Suprapubic skin (tissue), 4 donors: ENCODE data around the gene MTA3. TPM values are rescaled to one million over a fixed set of nuclear protein-coding genes. Genes with fewer than 3 reads are reported as not detected.

Source experiments
- DNase-seq, 2 donors: peaks; one replicate each; pipeline ENCODE4 v3.0.0-alpha.2; 2019; ENCODE audit warnings: low spot score in 2 of 2
- H3K27ac ChIP-seq: fragments of 200-600 bp; sonication (generic); one replicate; pipeline ENCODE4 v1.5.1; 2019
- H3K27me3 ChIP-seq: fragments of 200-600 bp; sonication (generic); one replicate; pipeline ENCODE4 v1.5.1; 2019
- H3K36me3 ChIP-seq: fragments of 200-600 bp; sonication (generic); one replicate; pipeline ENCODE4 v1.5.1; 2019
- H3K4me1 ChIP-seq: fragments of 200-600 bp; sonication (generic); one replicate; pipeline ENCODE4 v1.5.1; 2019
- H3K4me3 ChIP-seq: fragments of 200-600 bp; sonication (generic); one replicate; pipeline ENCODE4 v1.5.1; 2019; ENCODE audit warnings: mild to moderate bottlenecking
- H3K9me3 ChIP-seq: fragments of 200-600 bp; sonication (generic); one replicate; pipeline ENCODE4 v1.5.1; 2019
- CTCF ChIP-seq, 2 donors: fragments of 200-600 bp in 1 of 2; fragments of 450-650 bp in 1 of 2; sonication (generic) in 1 of 2; IDR thresholded peaks; one replicate each; pipeline ENCODE4 v1.5.1; 2016 to 2019; ENCODE audit warnings: antibody characterized with exemption in 2 of 2, mild to moderate bottlenecking in 1 of 2, moderate library complexity in 1 of 2
- EP300 ChIP-seq: sonication (generic); formaldehyde crosslinking; IDR thresholded peaks from one replicate; pipeline ENCODE4 v1.6.1; 2017; ENCODE audit warnings: antibody characterized with exemption
- POLR2A ChIP-seq, 2 donors: fragments of 450-650 bp; IDR thresholded peaks; one replicate each; pipeline ENCODE4 v1.6.1; 2017; ENCODE audit warnings: antibody characterized with exemption in 2 of 2, mild to moderate bottlenecking in 2 of 2, moderate library complexity in 2 of 2
- POLR2AphosphoS5 ChIP-seq, 3 donors: sonication (generic); formaldehyde crosslinking; IDR thresholded peaks; one replicate each; pipeline ENCODE4 v1.6.1; 2017; ENCODE audit warnings: antibody characterized with exemption in 3 of 3
- WGBS: methylation state at CpG from one replicate; pipeline ENCODE4 v1.1.5; 2018; 5-methylcytosine and 5-hydroxymethylcytosine counted together
- total RNA-seq, 4 donors: library from RNA; depleted of rRNA; stranded (reverse); fragments of >200 nt; gene quantifications; one replicate each; pipeline ENCODE4 v1.1.0, GENCODE V29; 2016

MTA3 gene
- total RNA-seq, 4 donors from 2014 or later = 29.6 to 81.9 (median 30.3) TPM

GRCh38 chr2:42651057-42651456 lies 82.6 kb downstream of the MTA3 start:
- 95% methylated on average over 1 of the region's 1 CpG for WGBS
- TF ChIP-seq CTCF (IDR thresholded peaks at IDR 0.05) = no peak
- no peaks in the 10 kb centered on the region for H3K9me3 ChIP-seq
- DNase-seq = no peak
- no peaks in the 10 kb centered on the region for H3K4me1 ChIP-seq
- H3K4me3 ChIP-seq = no peak overlapping the region
- no peak overlapping the region for H3K27ac ChIP-seq
- H3K36me3 ChIP-seq = peaks cover 16% of the 10 kb centered on the region
- H3K27me3 ChIP-seq = no peaks in the 10 kb centered on the region

DNA sequence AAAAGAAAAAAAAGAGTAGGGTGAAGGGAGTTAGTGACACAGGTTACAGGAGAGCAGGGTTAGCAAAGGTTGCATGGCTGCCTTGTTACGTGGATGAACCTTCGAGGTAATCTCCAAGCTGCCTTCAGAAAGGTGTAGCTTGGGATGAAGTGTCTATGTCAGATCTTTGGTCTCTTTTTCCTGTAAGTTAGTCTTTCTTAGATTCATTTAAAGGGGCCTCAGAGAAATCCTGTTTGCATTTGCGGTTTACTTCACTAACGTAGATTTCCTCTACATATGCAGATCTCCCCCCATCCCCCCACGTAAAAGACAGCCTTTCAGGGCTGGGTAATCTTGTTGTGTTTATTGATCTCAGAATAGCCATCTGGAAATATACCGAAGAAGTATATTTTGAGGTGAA lies 83.7 kb downstream of the MTA3 start:
- H3K27me3 ChIP-seq = no peaks in the 10 kb centered on the region

DNA sequence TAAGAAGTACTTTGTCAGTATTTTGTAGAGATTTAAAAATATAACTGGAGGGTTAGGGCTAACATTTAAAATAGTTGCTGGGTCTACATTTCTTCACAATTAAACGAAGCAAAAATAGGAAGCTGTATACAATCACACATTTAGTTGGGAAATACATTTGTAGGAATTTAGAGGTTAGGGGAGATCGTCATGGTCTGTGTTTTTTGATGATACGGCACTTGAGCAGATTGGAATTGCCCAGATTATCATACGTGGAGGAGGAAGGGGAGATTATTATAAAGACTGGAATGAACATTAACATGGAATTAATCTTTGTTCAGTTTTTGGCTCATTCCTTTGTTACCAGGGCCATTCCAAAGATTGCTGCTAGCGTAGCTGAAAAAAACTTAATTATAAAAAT lies 84.6 kb downstream of the MTA3 start:
- DNase-seq = no peak
- Histone ChIP-seq H3K27ac (no peak overlapping the region), H3K9me3 (no peaks in the 10 kb centered on the region), H3K4me1 (no peaks in the 10 kb centered on the region), H3K4me3 (no peak overlapping the region), H3K36me3 (peaks cover 8% of the 10 kb centered on the region), H3K27me3 (no peaks in the 10 kb centered on the region)
- 83% methylated on average over 5 of the region's 5 CpGs for WGBS
- no peak for TF ChIP-seq CTCF (IDR thresholded peaks at IDR 0.05)
- TF ChIP-seq POLR2AphosphoS5 (IDR thresholded peaks at IDR 0.05) = no peak
- TF ChIP-seq POLR2A (IDR thresholded peaks at IDR 0.05) = no peak
- TF ChIP-seq EP300 = no peak

More for the DNA sequence above, 83.7 kb downstream of the MTA3 start:
- no peak overlapping the region for H3K27ac ChIP-seq
- no peak for DNase-seq
- whole genome bisulfite sequencing = 95% methylated on average over 6 of the region's 6 CpGs
- peaks cover 8% of the 10 kb centered on the region for H3K36me3 ChIP-seq
- TF ChIP-seq EP300 = no peak
- no peak for TF ChIP-seq POLR2AphosphoS5 (IDR thresholded peaks at IDR 0.05)
- TF ChIP-seq POLR2A (IDR thresholded peaks at IDR 0.05) = no peak
- no peak for TF ChIP-seq CTCF (IDR thresholded peaks at IDR 0.05)
- H3K4me3 ChIP-seq = no peak overlapping the region
- H3K4me1 ChIP-seq = no peaks in the 10 kb centered on the region
- H3K9me3 ChIP-seq = no peaks in the 10 kb centered on the region

DNA sequence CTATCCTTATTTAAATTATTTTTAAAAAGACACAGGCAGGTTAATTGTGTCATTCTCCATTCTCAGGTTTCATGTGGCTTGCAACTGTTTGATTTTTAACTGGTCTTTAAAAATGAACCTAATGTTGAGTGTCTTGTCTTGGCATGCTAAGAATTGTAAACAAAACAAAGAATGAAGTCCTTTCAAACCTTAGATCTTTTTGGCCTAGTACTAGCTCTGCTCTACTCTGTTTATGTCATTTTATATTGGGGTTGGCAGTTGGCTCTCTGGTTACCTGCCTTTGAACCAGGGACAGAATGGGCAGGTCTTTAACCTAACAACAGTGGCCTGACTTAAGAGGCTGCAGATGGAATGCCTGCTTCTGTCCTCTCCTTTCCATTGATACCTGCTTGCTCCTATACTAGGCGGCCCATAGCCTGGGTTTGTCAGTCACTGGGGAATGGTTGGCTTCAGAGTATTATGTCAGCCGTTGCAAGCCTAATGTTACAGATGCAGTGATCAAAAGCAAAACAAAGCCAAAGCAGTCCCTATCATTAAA lies 85.5 kb downstream of the MTA3 start:
- no peaks in the 10 kb centered on the region for H3K4me1 ChIP-seq
- no peak overlapping the region for H3K27ac ChIP-seq
- peaks cover 4% of the 10 kb centered on the region for H3K36me3 ChIP-seq
- no peaks in the 10 kb centered on the region for H3K9me3 ChIP-seq
- WGBS = 80% methylated on average over 2 of the region's 2 CpGs
- TF ChIP-seq POLR2AphosphoS5 (IDR thresholded peaks at IDR 0.05) (no peak), EP300 (no peak), CTCF (IDR thresholded peaks at IDR 0.05) (no peak), POLR2A (IDR thresholded peaks at IDR 0.05) (no peak)
- H3K4me3 ChIP-seq = no peak overlapping the region
- DNase-seq = no peak
- no peaks in the 10 kb centered on the region for H3K27me3 ChIP-seq

DNA sequence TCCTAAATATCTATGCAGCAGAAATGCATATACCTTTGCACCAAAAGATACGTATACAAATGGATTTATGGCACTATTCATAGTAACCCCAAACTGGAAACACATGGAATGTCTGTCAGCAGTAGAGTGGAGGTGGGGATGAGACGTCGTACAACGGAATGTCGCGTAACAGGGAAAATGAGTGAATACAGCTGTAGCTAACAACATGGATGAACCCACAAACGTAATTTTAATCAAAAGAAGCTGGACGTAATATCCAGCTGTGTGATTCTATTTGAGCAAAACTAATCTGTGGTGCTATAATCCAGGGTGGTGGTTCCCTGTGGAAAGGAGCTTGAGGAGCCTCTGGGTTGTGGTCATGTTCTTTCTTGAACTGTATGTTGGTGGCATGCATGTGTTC lies 89.9 kb downstream of the MTA3 start:
- no peak for DNase-seq
- Histone ChIP-seq H3K4me3 (no peak overlapping the region), H3K9me3 (no peaks in the 10 kb centered on the region), H3K27ac (no peak overlapping the region), H3K36me3 (peaks cover 12% of the 10 kb centered on the region), H3K4me1 (no peaks in the 10 kb centered on the region), H3K27me3 (no peaks in the 10 kb centered on the region)
- WGBS = 80% methylated on average over 8 of the region's 8 CpGs
- TF ChIP-seq POLR2A (IDR thresholded peaks at IDR 0.05) (no peak), EP300 (no peak)

DNA sequence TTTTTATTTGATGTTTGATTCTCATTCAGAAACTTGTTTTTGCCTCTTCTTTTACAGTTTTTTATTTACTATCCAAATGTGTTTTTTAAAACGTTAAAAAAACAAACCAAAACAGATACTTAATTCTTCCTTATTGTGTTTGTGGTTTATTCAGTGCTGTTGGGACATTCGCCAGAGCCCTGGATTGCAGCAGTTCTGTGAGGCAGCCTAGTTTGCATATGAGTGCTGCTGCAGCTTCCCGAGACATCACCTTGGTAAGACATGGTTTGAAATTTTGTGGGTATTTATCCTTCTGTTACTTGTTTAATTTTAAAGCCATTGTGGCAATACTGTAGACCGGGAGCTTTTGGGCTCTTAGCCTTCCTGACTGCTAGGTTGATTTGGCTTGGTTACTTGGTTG lies 91.2 kb downstream of the MTA3 start:
- Histone ChIP-seq H3K4me3 (no peak overlapping the region), H3K4me1 (no peaks in the 10 kb centered on the region), H3K27me3 (no peaks in the 10 kb centered on the region), H3K36me3 (peaks cover 12% of the 10 kb centered on the region), H3K9me3 (no peaks in the 10 kb centered on the region), H3K27ac (no peak overlapping the region)
- no peak for TF ChIP-seq POLR2A (IDR thresholded peaks at IDR 0.05)
- WGBS = 45% methylated on average over 4 of the region's 4 CpGs
- no peak for DNase-seq
